Colonic mucosa (tissue), 4 donors: ENCODE results near the gene IL4. TPM values are rescaled to one million over a fixed set of nuclear protein-coding genes. Genes with fewer than 3 reads are reported as not detected.
"Not testable (repeated sequence)": the region's sequence is repeated elsewhere in the genome, so short reads cannot be mapped to it uniquely, and the experiment has no call there.

Source experiments
- DNase-seq: peaks from one replicate; pipeline ENCODE4 v3.0.0-alpha.2; 2020
- H3K27ac ChIP-seq: fragments of 200-600 bp; one replicate; pipeline ENCODE4 v1.8.0; 2021
- H3K27me3 ChIP-seq: fragments of 200-600 bp; one replicate; pipeline ENCODE4 v1.8.0; 2021
- H3K36me3 ChIP-seq: fragments of 200-600 bp; one replicate; pipeline ENCODE4 v1.8.0; 2021
- H3K4me1 ChIP-seq: fragments of 200-600 bp; one replicate; pipeline ENCODE4 v1.8.0; 2021; ENCODE audit warnings: mild to moderate bottlenecking
- H3K4me3 ChIP-seq: fragments of 200-600 bp; one replicate; pipeline ENCODE4 v1.8.0; 2021
- H3K9ac ChIP-seq, 2 donors: one replicate each; pipeline ENCODE4 v1.7.0; 2013; ENCODE audit warnings: control low read depth in 2 of 2, low read depth in 2 of 2, low read length in 2 of 2
- H3K9me3 ChIP-seq: fragments of 200-600 bp; one replicate; pipeline ENCODE4 v1.8.0; 2021
- CTCF ChIP-seq: fragments of 200-600 bp; IDR thresholded peaks from one replicate; pipeline ENCODE4 v1.8.0; 2022; ENCODE audit warnings: antibody characterized with exemption, mild to moderate bottlenecking
- intact Hi-C: fragments of 100-400 bp; cut with DNase I; formaldehyde crosslinking; loops from one replicate; pipeline ENCODE4 v1.14.1; 2022
- total RNA-seq, 2 donors: library from RNA; stranded (reverse); fragmentation: NEBNext Ultra II Directional in 1 of 2; extraction: Animal tissue kit (Norgen Biotek cat#: 25700) in 1 of 2; gene quantifications; one replicate each; pipeline ENCODE4 v1.2.1, GENCODE V29; 2021
- donor health status: healthy.
- donor health status: DM: no; HTN: no; CAD: no.
- donor health status: DM: no; HTN: no; CAD: no.

IL4 gene
- total RNA-seq, 2 donors from 2014 or later: not detected

- no peaks in the 10 kb centered on the region for H3K27me3 ChIP-seq
- H3K9me3 ChIP-seq: no peaks in the 10 kb centered on the region
- no peak overlapping the region for H3K4me3 ChIP-seq
- H3K9ac ChIP-seq: no peak overlapping the region
- intact Hi-C loops: no loop called here
- no peaks in the 10 kb centered on the region for H3K4me1 ChIP-seq
- TF ChIP-seq CTCF: no peak
- DNase-seq: no peak
- H3K27ac ChIP-seq: no peak overlapping the region
- no peaks in the 10 kb centered on the region for H3K36me3 ChIP-seq
Observed at GRCh38 chr5:132686193-132686592, 12.4 kb downstream of the IL4 start.

- H3K27me3 ChIP-seq: no peaks in the 10 kb centered on the region
- H3K9me3 ChIP-seq: no peaks in the 10 kb centered on the region
- no peak overlapping the region for H3K4me3 ChIP-seq
- no peak for DNase-seq
- intact Hi-C loops: no loop called here
- TF ChIP-seq CTCF: no peak
- H3K9ac ChIP-seq: no peak overlapping the region
- H3K36me3 ChIP-seq: no peaks in the 10 kb centered on the region
- no peaks in the 10 kb centered on the region for H3K4me1 ChIP-seq
- no peak overlapping the region for H3K27ac ChIP-seq
Observed at GRCh38 chr5:132687995-132688394, 14.2 kb downstream of the IL4 start.

- intact Hi-C loops: no loop called here
- no peak for TF ChIP-seq CTCF
- Histone ChIP-seq H3K9ac (no peak overlapping the region), H3K4me1 (no peaks in the 10 kb centered on the region), H3K4me3 (no peak overlapping the region), H3K27me3 (no peaks in the 10 kb centered on the region), H3K9me3 (no peaks in the 10 kb centered on the region), H3K27ac (no peak overlapping the region), H3K36me3 (no peaks in the 10 kb centered on the region)
- no peak for DNase-seq
Observed at GRCh38 chr5:132688536-132689339, 14.9 kb downstream of the IL4 start.

GRCh38 chr5:132689513-132689912 lies 15.7 kb downstream of the IL4 start:
- Histone ChIP-seq H3K27ac (no peak overlapping the region), H3K9ac (no peak overlapping the region), H3K4me3 (no peak overlapping the region), H3K36me3 (no peaks in the 10 kb centered on the region), H3K4me1 (no peaks in the 10 kb centered on the region), H3K27me3 (no peaks in the 10 kb centered on the region), H3K9me3 (no peaks in the 10 kb centered on the region)
- intact Hi-C loops: no loop called here
- no peak for DNase-seq
- no peak for TF ChIP-seq CTCF

DNA sequence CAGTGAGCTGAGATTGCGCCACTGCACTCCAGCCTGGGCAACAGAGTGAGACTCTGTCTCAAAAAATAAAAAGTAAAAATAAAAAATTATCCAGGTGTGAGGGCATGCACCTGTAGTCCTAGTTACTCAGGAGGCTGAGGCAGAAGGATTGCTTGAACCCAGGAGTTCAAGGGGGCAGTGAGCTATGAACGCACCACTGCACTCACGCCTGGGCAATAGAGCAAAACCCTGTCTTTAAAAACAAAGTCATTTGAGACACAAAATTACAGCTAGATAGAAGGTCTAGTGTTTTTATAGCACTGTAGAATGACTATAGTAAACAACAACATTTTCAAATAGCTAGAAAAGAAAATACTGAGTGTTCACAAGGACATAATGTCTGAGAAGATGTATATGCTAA lies 16.4 kb downstream of the IL4 start:
- DNase-seq: no peak
- no peaks in the 10 kb centered on the region for H3K9me3 ChIP-seq
- H3K9ac ChIP-seq: no peak overlapping the region
- no peaks in the 10 kb centered on the region for H3K36me3 ChIP-seq
- H3K4me3 ChIP-seq: no peak overlapping the region
- no peak for TF ChIP-seq CTCF
- no peaks in the 10 kb centered on the region for H3K4me1 ChIP-seq
- no peaks in the 10 kb centered on the region for H3K27me3 ChIP-seq
- intact Hi-C loops: no loop called here
- no peak overlapping the region for H3K27ac ChIP-seq

DNA sequence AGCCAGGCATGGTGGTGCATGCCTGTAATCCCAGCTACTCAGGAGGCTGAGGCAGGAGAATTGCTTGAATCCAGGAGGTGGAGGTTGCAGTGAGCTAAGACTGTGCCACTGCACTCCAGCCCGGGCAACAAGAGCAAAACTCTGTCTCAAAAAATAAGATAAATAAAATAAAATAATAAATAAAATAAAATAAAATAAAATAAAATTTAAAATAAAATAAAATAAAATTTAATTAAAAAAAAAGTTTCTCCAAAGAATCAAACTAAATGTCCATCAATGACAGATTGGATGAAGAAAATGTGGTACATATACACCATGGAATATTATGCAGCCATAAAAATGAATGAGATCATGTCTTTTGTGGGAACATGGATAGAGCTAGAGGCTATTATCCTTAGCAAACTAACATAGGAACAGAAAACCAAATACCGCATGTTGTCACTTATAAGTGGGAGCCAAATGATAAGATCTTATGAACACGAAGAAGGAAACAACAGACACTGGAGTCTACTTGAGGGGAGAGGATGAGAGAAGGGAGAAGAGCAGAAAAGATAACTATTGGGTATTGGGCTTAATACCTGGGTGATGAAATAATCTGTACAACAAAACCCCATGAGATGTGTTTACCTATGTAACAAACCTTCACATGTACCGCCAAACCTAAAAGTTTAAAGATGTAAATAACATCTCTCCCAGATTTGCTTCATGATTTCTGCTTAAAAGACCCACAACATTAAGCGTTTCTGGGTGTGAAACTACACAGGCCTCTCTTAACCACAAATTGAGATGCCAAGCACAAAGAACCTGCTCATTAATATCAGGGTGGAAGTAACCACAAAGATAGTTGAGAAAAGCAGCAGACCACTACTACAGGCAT lies 18.2 kb downstream of the IL4 start:
- H3K27ac ChIP-seq, H3K9ac ChIP-seq, H3K27me3 ChIP-seq, H3K36me3 ChIP-seq, intact Hi-C loops, DNase-seq, H3K4me3 ChIP-seq, H3K4me1 ChIP-seq, H3K9me3 ChIP-seq: not testable (repeated sequence)
